Inferior parietal cortex (tissue), 1 donor: ENCODE measurements around the gene TAGLN3.
"Not testable (repeated sequence)": the region's sequence is repeated elsewhere in the genome, so short reads cannot be mapped to it uniquely, and the experiment has no call there.

Experiments
- DNase-seq: peaks from one replicate; pipeline ENCODE4 v3.0.0-alpha.2; 2016; ENCODE audit errors: extremely low spot score

Gene TAGLN3

GRCh38 chr3:112010636-112011035 lies 11.9 kb downstream of the TAGLN3 start:
- no peak for DNase-seq

GRCh38 chr3:112011376-112011940 lies 12.7 kb downstream of the TAGLN3 start:
- DNase-seq = no peak

GRCh38 chr3:112012205-112012992 lies 13.7 kb downstream of the TAGLN3 start:
- no peak for DNase-seq

GRCh38 chr3:112013058-112013783 lies 14.5 kb downstream of the TAGLN3 start:
- DNase-seq = peak; percentile 80

GRCh38 chr3:112013784-112014143 lies 15.0 kb downstream of the TAGLN3 start:
- DNase-seq = no peak

- no peak for DNase-seq
Measured at GRCh38 chr3:112017091-112017490, 18.4 kb downstream of the TAGLN3 start.

GRCh38 chr3:112018712-112019111 lies 20.0 kb downstream of the TAGLN3 start:
- no peak for DNase-seq

- DNase-seq = no peak
Measured at GRCh38 chr3:112019716-112020115, 21.0 kb downstream of the TAGLN3 start.

- DNase-seq = no peak
Measured at GRCh38 chr3:112020674-112021085, 22.0 kb downstream of the TAGLN3 start.

GRCh38 chr3:112027142-112027541 lies 28.4 kb downstream of the TAGLN3 start:
- DNase-seq = no peak

- DNase-seq = no peak
Measured at GRCh38 chr3:112027826-112028225, 29.1 kb downstream of the TAGLN3 start.

- DNase-seq = no peak
Measured at GRCh38 chr3:112030901-112031300, 32.2 kb downstream of the TAGLN3 start.

- DNase-seq = no peak
Measured at GRCh38 chr3:112032098-112032731, 33.5 kb downstream of the TAGLN3 start.

GRCh38 chr3:112034436-112034835 lies 35.7 kb downstream of the TAGLN3 start, which contains the start of gene TMPRSS7:
Gene TMPRSS7, plus strand, starts transcription at chr3:112034736. Its CDS starts 110 bp downstream, at chr3:112034846.
- DNase-seq = no peak

- DNase-seq = no peak
Measured at GRCh38 chr3:112035241-112035640, 36.5 kb downstream of the TAGLN3 start.

- not testable (repeated sequence) for DNase-seq
Measured at GRCh38 chr3:112037194-112037593, 38.5 kb downstream of the TAGLN3 start.

- peak; percentile 39 for DNase-seq
Measured at GRCh38 chr3:112038863-112039262, 40.1 kb downstream of the TAGLN3 start.

GRCh38 chr3:112041321-112041720 lies 42.6 kb downstream of the TAGLN3 start:
- no peak for DNase-seq

- DNase-seq = peak; percentile 9
Measured at GRCh38 chr3:112042842-112043280, 44.1 kb downstream of the TAGLN3 start.

- DNase-seq = peak; percentile 84
Measured at GRCh38 chr3:112043621-112044201, 45.0 kb downstream of the TAGLN3 start.

- DNase-seq = no peak
Measured at GRCh38 chr3:112046599-112046998, 47.9 kb downstream of the TAGLN3 start.

GRCh38 chr3:112047264-112047663 lies 48.5 kb downstream of the TAGLN3 start:
- DNase-seq = no peak
